Measurements from ENCODE around the gene ADAM20. TPM values are rescaled to one million over a fixed set of nuclear protein-coding genes. Genes with fewer than 3 reads are reported as not detected.

ADAM20 gene
- not detected in 2 replicates for total RNA-seq

GRCh38 chr14:70534904-70535303 lies at the start of gene ADAM20:
TSS of gene ADAM20 (minus strand) at chr14:70535004. CDS start at chr14:70524757, 10,247 bp downstream.

Other genes starting within 250 kb of the ADAM20 start
- 41.1 and 43.8 TPM in 2 replicates for gene COX16, start 175.3 kb downstream of the ADAM20 start, total RNA-seq
- gene SYNJ2BP, start 117.9 kb downstream of the ADAM20 start, total RNA-seq, result 9.8 and 18.8 TPM in 2 replicates
- 0.18 and 0.86 TPM in 2 replicates for gene ADAM21, start 82.8 kb downstream of the ADAM20 start, total RNA-seq
- gene MED6, start 65.7 kb upstream of the ADAM20 start, total RNA-seq, result 18.2 and 20.4 TPM in 2 replicates
- gene TTC9, start 106.9 kb upstream of the ADAM20 start, total RNA-seq, result not detected in 2 replicates